Activated naive CD4-positive, alpha-beta T cell treated with anti-CD3 and anti-CD28 coated beads, Interleukin-2, amount 10 ng/mL, durations not matched to agents 7 days and 5 days (primary cell): Measurements from ENCODE around the gene PIP5K1A.

Experiments used
- CTCF ChIA-PET: fragments of 350-600 bp; sonication (Branson Sonifier 250); formaldehyde crosslinking; loops from one replicate; lab custom pipeline; 2021; ENCODE audit warnings: antibody characterized with exemption; lab: Charles Lee
- DNase-seq: peaks from one replicate; pipeline ENCODE4 v3.0.0-alpha.2; 2020
- H3K27ac Mint-ChIP-seq: one replicate; pipeline ENCODE4 v1.8.0; 2021; ENCODE audit warnings: mild to moderate bottlenecking, moderate library complexity, mixed read lengths
- H3K27me3 Mint-ChIP-seq: one replicate; pipeline ENCODE4 v1.8.0; 2021; ENCODE audit warnings: mild to moderate bottlenecking, mixed read lengths
- H3K36me3 Mint-ChIP-seq: one replicate; pipeline ENCODE4 v1.8.0; 2021; ENCODE audit warnings: mixed read lengths
- H3K4me1 Mint-ChIP-seq: one replicate; pipeline ENCODE4 v1.8.0; 2021; ENCODE audit warnings: mixed read lengths
- H3K4me3 Mint-ChIP-seq: one replicate; pipeline ENCODE4 v1.8.0; 2021; ENCODE audit warnings: mild to moderate bottlenecking, moderate library complexity, mixed read lengths
- H3K9me3 Mint-ChIP-seq: one replicate; pipeline ENCODE4 v1.8.0; 2021; ENCODE audit warnings: mixed read lengths

PIP5K1A gene

DNA sequence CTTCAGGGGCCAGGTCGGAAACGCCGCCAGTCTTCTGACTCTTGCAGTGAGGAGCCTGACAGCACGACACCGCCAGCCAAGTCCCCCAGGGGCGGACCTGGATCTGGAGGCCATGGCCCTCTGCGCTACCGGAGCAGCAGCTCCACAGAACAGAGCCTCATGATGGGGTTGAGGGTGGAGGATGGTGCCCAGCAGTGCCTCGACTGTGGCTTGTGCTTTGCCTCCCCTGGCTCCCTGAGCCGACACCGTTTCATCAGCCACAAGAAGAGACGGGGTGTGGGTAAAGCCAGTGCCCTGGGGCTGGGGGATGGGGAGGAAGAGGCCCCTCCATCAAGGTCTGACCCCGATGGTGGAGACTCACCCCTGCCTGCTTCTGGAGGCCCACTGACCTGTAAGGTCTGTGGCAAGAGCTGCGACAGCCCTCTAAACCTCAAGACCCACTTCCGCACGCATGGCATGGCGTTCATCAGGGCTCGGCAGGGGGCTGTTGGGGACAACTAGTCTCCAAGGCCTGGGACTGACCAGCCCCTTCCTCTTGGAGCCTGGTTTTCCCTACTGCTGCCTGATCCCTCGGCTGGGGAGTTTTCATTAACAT lies 92.5 kb downstream of the PIP5K1A start:
- CTCF ChIA-PET, result no interaction called here
- Mint-ChIP-seq H3K36me3 (peaks cover 53% of the 10 kb centered on the region), H3K9me3 (no peaks in the 10 kb centered on the region), H3K27ac (no peak overlapping the region), H3K4me1 (peaks cover 7% of the 10 kb centered on the region), H3K27me3 (no peaks in the 10 kb centered on the region), H3K4me3 (no peak overlapping the region)
- DNase-seq, result no peak

DNA sequence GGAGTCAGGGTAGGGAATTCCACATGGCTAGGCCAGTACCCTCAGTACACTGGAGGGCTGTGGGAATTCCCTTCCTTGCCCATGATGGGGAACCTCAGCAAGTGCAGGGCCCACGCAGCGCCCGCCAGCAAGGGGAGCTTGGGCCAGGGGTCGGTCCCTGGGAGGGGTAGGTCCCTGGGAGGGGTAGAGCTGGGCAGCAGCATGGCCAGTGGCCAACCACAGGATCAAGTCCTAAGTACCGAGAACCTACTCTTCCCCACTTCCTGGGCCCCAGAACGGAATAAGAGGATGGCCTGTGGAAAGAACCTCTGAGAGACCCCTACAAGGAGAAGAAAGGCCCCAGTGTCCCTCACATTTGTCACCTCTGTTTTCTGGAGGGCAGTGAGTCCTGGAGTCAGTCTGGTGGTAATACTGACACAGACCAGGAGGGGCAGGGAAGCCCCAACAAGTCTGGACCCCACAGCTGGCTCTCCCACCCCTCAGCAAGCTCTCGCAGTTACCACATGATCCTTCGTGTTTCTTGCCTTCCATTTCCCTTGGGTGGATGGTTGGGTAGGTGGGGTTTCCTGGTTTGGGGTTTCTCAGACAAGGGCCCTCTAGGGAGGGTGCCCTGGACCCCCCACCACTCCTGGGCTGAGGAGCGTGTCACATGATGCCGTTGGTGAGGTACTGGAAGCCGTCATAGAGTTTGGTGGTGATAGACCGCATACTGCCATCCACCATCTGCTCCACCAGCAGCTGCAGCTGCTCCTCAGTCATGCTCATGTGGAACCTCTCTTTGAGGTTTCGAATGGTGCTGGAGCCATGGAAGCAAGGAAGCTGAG lies 94.1 kb downstream of the PIP5K1A start:
- no peak for DNase-seq
- Mint-ChIP-seq H3K27ac (peak overlapping the region; percentile 45), H3K36me3 (peaks cover 44% of the 10 kb centered on the region), H3K9me3 (no peaks in the 10 kb centered on the region), H3K4me3 (no peak overlapping the region), H3K4me1 (peaks cover 7% of the 10 kb centered on the region), H3K27me3 (no peaks in the 10 kb centered on the region)
- CTCF ChIA-PET, result interaction anchor here (0.6 to 1.2 kb wide), 2 partner anchors 9 kb away, joined by 3 read pairs; no protein-coding TSS in a partner anchor

DNA sequence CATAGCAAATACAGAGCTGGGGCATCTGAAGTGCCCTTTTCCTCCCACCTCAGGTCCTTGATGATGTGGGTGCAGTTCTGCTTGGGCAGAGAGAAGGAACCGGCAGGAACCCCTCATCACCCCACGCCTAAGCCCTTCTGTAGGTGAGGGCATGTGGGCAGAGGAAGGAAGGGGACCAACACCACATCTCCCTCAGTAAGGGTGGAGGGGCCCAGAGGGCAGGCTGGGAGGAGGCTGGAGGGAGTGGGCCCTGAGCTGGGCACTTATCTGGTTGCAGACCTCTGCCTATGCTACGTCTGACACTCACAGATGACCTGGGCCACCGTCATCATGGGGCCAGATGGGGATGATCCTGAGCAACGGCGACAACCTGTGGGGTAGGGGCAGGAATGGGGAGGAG lies 94.7 kb downstream of the PIP5K1A start:
- Mint-ChIP-seq H3K4me1 (peaks cover 7% of the 10 kb centered on the region), H3K4me3 (no peak overlapping the region), H3K9me3 (no peaks in the 10 kb centered on the region), H3K27me3 (no peaks in the 10 kb centered on the region), H3K36me3 (peaks cover 49% of the 10 kb centered on the region), H3K27ac (no peak overlapping the region)
- CTCF ChIA-PET, result interaction anchor here (1.1 kb wide), 1 partner anchor 48 kb away, joined by 3 read pairs; no protein-coding TSS in a partner anchor
- no peak for DNase-seq

DNA sequence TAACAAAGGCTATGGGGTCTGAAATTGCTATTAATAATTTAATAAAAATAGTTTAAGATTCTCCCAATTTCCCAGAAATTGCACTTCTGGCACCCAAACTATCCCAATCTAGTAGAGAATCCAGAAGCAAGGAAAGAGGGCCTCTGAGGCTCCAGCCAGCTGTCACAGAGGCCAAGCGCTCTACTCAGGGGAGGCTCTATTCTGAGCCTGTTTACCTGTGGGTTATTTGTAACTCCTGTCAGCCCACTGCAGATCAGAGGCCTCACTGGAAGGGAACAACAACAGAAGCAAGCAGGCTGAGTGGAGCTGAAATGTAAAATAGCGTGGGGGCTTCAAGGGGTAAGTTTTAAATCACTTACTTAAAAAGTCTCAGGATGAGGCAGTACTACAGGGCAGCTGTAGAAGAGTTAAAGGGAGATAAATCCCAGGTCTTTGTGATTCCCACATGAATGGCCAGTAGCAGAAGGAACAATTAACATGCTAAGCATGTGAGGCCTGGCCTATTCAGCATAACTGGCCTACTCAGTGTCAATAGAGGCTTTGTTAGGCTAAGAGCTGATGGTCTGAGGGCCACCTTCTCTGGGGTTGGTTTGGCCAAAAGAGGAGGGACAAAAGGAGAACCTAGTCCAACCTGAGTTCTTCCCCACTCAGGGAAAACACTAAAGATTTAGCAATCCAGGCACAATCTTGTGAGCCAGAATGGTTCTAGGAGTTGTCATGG lies 96.5 kb downstream of the PIP5K1A start:
- CTCF ChIA-PET, result interaction anchor here (0.6 to 1.7 kb wide), 7 partner anchors 9 to 315 kb away, joined by 3 to 9 read pairs (median 3); no protein-coding TSS in a partner anchor
- Mint-ChIP-seq H3K36me3 (peaks cover 53% of the 10 kb centered on the region), H3K4me3 (no peak overlapping the region), H3K27ac (peak overlapping the region; percentile 37), H3K4me1 (no peaks in the 10 kb centered on the region), H3K27me3 (no peaks in the 10 kb centered on the region), H3K9me3 (no peaks in the 10 kb centered on the region)
- no peak for DNase-seq
